Lower lobe of right lung (tissue), 2 donors: ENCODE measurements around the gene ZNF662. TPM values are rescaled to one million over a fixed set of nuclear protein-coding genes. Genes with fewer than 3 reads are reported as not detected.

Experiments used
- ATAC-seq, 2 donors: fragments of 200-7000 bp; cut with Tn5 transposase; one replicate each; pipeline ENCODE4 v1.9.1; 2020 to 2022; ENCODE audit warnings: mild to moderate bottlenecking in 2 of 2, moderate library complexity in 2 of 2
- DNase-seq: peaks from one replicate; pipeline ENCODE4 v3.0.0-alpha.2; 2020
- H3K27ac ChIP-seq: fragments of 200-600 bp; one replicate; pipeline ENCODE4 v1.8.0; 2022
- H3K27me3 ChIP-seq: fragments of 200-600 bp; one replicate; pipeline ENCODE4 v1.8.0; 2022; ENCODE audit warnings: low read depth
- H3K36me3 ChIP-seq: fragments of 200-600 bp; one replicate; pipeline ENCODE4 v1.8.0; 2022; ENCODE audit warnings: mild to moderate bottlenecking
- H3K4me1 ChIP-seq: fragments of 200-600 bp; one replicate; pipeline ENCODE4 v1.8.0; 2022
- H3K4me3 ChIP-seq: fragments of 200-600 bp; one replicate; pipeline ENCODE4 v1.8.0; 2022; ENCODE audit warnings: mild to moderate bottlenecking
- H3K9me3 ChIP-seq: fragments of 200-600 bp; one replicate; pipeline ENCODE4 v1.8.0; 2022
- intact Hi-C: fragments of 100-400 bp; cut with DNase I; formaldehyde crosslinking; loops from one replicate; pipeline ENCODE4 v1.11.0; 2022
- total RNA-seq: library from RNA; stranded (reverse); fragmentation: NEBNext Ultra II Directional; extraction: Animal tissue kit (Norgen Biotek cat#: 25700); gene quantifications from one replicate; pipeline ENCODE4 v1.2.1, GENCODE V29; 2021
- TF ChIP-seq, protein P1 (sequence below): fragments of 200-600 bp; IDR thresholded peaks from one replicate; pipeline ENCODE4 v1.8.0; 2022; ENCODE audit warnings: antibody characterized with exemption, mild to moderate bottlenecking
- donor health status: DM: no; HTN: yes; CAD: no; lungs with severe emphysema.

ZNF662 gene
- total RNA-seq, 1 donor from 2014 or later: 7.3 TPM

GRCh38 chr3:42960282-42960681 is 54.3 kb downstream of the ZNF662 start:
- Histone ChIP-seq H3K36me3 (no peaks in the 10 kb centered on the region), H3K27ac (no peak overlapping the region), H3K4me1 (peaks cover 4% of the 10 kb centered on the region), H3K9me3 (no peaks in the 10 kb centered on the region), H3K4me3 (no peak overlapping the region), H3K27me3 (no peaks in the 10 kb centered on the region)
- ATAC-seq: no peak
- intact Hi-C loops: no loop called here
- no peak for DNase-seq
- TF ChIP-seq, protein P1, sequence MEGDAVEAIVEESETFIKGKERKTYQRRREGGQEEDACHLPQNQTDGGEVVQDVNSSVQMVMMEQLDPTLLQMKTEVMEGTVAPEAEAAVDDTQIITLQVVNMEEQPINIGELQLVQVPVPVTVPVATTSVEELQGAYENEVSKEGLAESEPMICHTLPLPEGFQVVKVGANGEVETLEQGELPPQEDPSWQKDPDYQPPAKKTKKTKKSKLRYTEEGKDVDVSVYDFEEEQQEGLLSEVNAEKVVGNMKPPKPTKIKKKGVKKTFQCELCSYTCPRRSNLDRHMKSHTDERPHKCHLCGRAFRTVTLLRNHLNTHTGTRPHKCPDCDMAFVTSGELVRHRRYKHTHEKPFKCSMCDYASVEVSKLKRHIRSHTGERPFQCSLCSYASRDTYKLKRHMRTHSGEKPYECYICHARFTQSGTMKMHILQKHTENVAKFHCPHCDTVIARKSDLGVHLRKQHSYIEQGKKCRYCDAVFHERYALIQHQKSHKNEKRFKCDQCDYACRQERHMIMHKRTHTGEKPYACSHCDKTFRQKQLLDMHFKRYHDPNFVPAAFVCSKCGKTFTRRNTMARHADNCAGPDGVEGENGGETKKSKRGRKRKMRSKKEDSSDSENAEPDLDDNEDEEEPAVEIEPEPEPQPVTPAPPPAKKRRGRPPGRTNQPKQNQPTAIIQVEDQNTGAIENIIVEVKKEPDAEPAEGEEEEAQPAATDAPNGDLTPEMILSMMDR: no peak

- H3K4me3 ChIP-seq: no peak overlapping the region
- peaks cover 4% of the 10 kb centered on the region for H3K4me1 ChIP-seq
- no peaks in the 10 kb centered on the region for H3K27me3 ChIP-seq
- H3K9me3 ChIP-seq: no peaks in the 10 kb centered on the region
- no peaks in the 10 kb centered on the region for H3K36me3 ChIP-seq
- no peak overlapping the region for H3K27ac ChIP-seq
- intact Hi-C loops: no loop called here
- TF ChIP-seq, protein P1: no peak
- DNase-seq: no peak
- ATAC-seq: no peak
These were observed 54.8 kb downstream of the ZNF662 start for GRCh38 chr3:42960786-42961185.

DNA sequence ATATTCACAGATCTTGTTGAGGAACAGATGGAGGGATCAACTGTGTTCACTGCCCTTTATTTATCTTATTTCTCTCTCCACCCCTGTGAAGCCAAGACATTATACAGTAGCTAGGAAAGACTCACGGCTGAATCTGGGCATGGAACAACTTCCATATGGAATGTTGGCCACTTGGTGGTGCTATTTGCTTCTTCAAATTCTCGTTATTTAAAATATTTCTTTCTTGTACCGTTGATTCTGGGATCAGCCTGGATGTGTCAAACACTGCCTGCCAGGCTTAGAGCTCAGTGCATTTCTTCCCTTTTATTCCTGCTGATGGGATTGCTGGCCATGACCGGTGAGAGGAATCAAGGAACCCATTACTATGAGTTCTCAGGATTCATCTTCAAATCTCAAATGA is 55.7 kb downstream of the ZNF662 start:
- H3K9me3 ChIP-seq: no peaks in the 10 kb centered on the region
- intact Hi-C loops: no loop called here
- DNase-seq (no peak), ATAC-seq (peak; percentile 41 to 50)
- no peak overlapping the region for H3K27ac ChIP-seq
- no peak overlapping the region for H3K4me3 ChIP-seq
- TF ChIP-seq, protein P1: peak; percentile 73
- H3K36me3 ChIP-seq: no peaks in the 10 kb centered on the region
- H3K27me3 ChIP-seq: no peaks in the 10 kb centered on the region
- peaks cover 4% of the 10 kb centered on the region for H3K4me1 ChIP-seq

GRCh38 chr3:42963269-42963668 is 57.3 kb downstream of the ZNF662 start:
- no peak overlapping the region for H3K27ac ChIP-seq
- H3K36me3 ChIP-seq: no peaks in the 10 kb centered on the region
- H3K4me3 ChIP-seq: no peak overlapping the region
- intact Hi-C loops: no loop called here
- TF ChIP-seq, protein P1: no peak
- no peaks in the 10 kb centered on the region for H3K27me3 ChIP-seq
- no peak for ATAC-seq
- peaks cover 4% of the 10 kb centered on the region for H3K4me1 ChIP-seq
- no peaks in the 10 kb centered on the region for H3K9me3 ChIP-seq
- DNase-seq: no peak

- H3K4me3 ChIP-seq: no peak overlapping the region
- H3K36me3 ChIP-seq: no peaks in the 10 kb centered on the region
- H3K9me3 ChIP-seq: no peaks in the 10 kb centered on the region
- TF ChIP-seq, protein P1: no peak
- H3K27me3 ChIP-seq: no peaks in the 10 kb centered on the region
- no peak for ATAC-seq
- intact Hi-C loops: no loop called here
- DNase-seq: no peak
- H3K27ac ChIP-seq: no peak overlapping the region
- peaks cover 4% of the 10 kb centered on the region for H3K4me1 ChIP-seq
These were observed 58.3 kb downstream of the ZNF662 start for GRCh38 chr3:42964266-42964665.

Other genes starting within 250 kb of the ZNF662 start
- gene KLHL40, start 220.6 kb upstream of the ZNF662 start, total RNA-seq: not detected
- 1.0 TPM for gene HHATL, start 203.3 kb upstream of the ZNF662 start, total RNA-seq
- 2.5 TPM for gene CCDC13, start 132.9 kb upstream of the ZNF662 start, total RNA-seq
- gene HIGD1A, start 101.7 kb upstream of the ZNF662 start, total RNA-seq: 83.8 TPM
- gene ACKR2, start 96.7 kb upstream of the ZNF662 start, total RNA-seq: 5.3 TPM
- gene CYP8B1, start 30.3 kb upstream of the ZNF662 start, total RNA-seq: not detected
- 5.9 TPM for gene GASK1A, start 73.2 kb downstream of the ZNF662 start, total RNA-seq
- gene POMGNT2, start 199.9 kb downstream of the ZNF662 start, total RNA-seq: 9.9 TPM